K562 (cell line): ENCODE measurements around the gene FAF2. TPM values are rescaled to one million over a fixed set of nuclear protein-coding genes. Genes with fewer than 3 reads are reported as not detected.

Experiments used
- ATAC-seq: fragments of 200-7000 bp; cut with Tn5 transposase; 3 replicates; pipeline ENCODE4 v1.9.1; 2020; ENCODE audit warnings: moderate library complexity
- BruUV-seq: library from RNA; stranded (reverse); fragments of 400-500 nt; replicated peaks from 2 replicates; lab custom pipeline; 2021; lab: Mats Ljungman, UMichigan
- CTCF ChIA-PET: fragments of 300-600 bp; formaldehyde crosslinking; extraction: SDS; loops from one replicate; lab custom pipeline; 2021; ENCODE audit warnings: low intra/inter-chr PET ratio; lab: Yijun Ruan, JAX
- POLR2A ChIA-PET: fragments of 300-600, 350-650 bp; sonication (Branson Sonifier 250); formaldehyde crosslinking; extraction: SDS; loops from one replicate; lab custom pipeline; 2021; ENCODE audit warnings: antibody characterized with exemption, inconsistent platforms; lab: Yijun Ruan, JAX
- DNase-seq, 4 experiments: peaks; one replicate each; pipeline versions ENCODE4 v3.0.0 to v3.0.0-alpha.2; 2011 to 2018; ENCODE audit warnings: low spot score in 3 of 4, mixed read lengths in 3 of 4; ENCODE audit errors: extremely low read depth in 1 of 4
- FAIRE-seq: peaks from 2 replicates; lab custom pipeline; 2011; peaks lifted over from hg19 to GRCh38; lab: Jason Lieb, UNC
- H2AFZ ChIP-seq: 2 replicates; pipeline ENCODE4 v1.6.0; 2011; ENCODE audit warnings: low read depth, low read length, control low read depth, inconsistent platforms
- H3K27ac ChIP-seq: fragments of 200-600 bp; 3 replicates; pipeline ENCODE4 v1.8.0; 2011; ENCODE audit warnings: low read depth, mild to moderate bottlenecking, control low read depth, inconsistent platforms, low read length, moderate library complexity, mixed read lengths; ENCODE audit errors: extremely low read depth
- H3K27me3 ChIP-seq, 2 experiments: fragments of 300-600 bp in 1 of 2; 2 replicates in 1 of 2; 3 replicates in 1 of 2; pipeline versions ENCODE4 v1.6.0 to v1.8.0; 2011; ENCODE audit warnings: inconsistent platforms in 2 of 2, low read length in 2 of 2, mild to moderate bottlenecking in 1 of 2, mixed read lengths in 1 of 2, moderate library complexity in 1 of 2; ENCODE audit not compliant: control insufficient read depth in 2 of 2, insufficient read depth in 2 of 2
- H3K36me3 ChIP-seq: fragments of 300-600 bp; 3 replicates; pipeline ENCODE4 v1.8.0; 2011; ENCODE audit warnings: mild to moderate bottlenecking, low read length, inconsistent platforms; ENCODE audit not compliant: control insufficient read depth, insufficient read depth
- H3K4me1 ChIP-seq, 2 experiments: fragments of 200-600 bp in 1 of 2; replicated peaks in 1 of 2; 2 replicates in 1 of 2; 3 replicates in 1 of 2; pipeline versions ENCODE4 v1.5.1 to v1.8.0; 2011; ENCODE audit warnings: inconsistent platforms in 2 of 2, low read length in 2 of 2, mild to moderate bottlenecking in 1 of 2, mixed read lengths in 1 of 2, moderate library complexity in 1 of 2; ENCODE audit not compliant: control insufficient read depth in 2 of 2, insufficient read depth in 2 of 2
- H3K4me2 ChIP-seq: 2 replicates; pipeline ENCODE4 v1.6.1; 2011; ENCODE audit warnings: low read length, control low read depth, inconsistent platforms, mixed read lengths; ENCODE audit not compliant: insufficient read depth
- H3K4me3 ChIP-seq: fragments of 200-600 bp; sonication (generic), shearing (Covaris generic); 2 replicates; pipeline ENCODE4 v1.5.1; 2016; ENCODE audit warnings: control low read depth, inconsistent platforms
- H3K79me2 ChIP-seq: fragments of 200-600 bp; 3 replicates; pipeline ENCODE4 v1.8.0; 2011; ENCODE audit warnings: low read length, inconsistent platforms; ENCODE audit not compliant: control insufficient read depth, insufficient read depth
- H3K9ac ChIP-seq, 2 experiments: 2 replicates each; pipeline versions ENCODE4 v1.6.0 to v1.6.1; 2011; ENCODE audit warnings: low read depth in 2 of 2, low read length in 2 of 2, control low read depth in 1 of 2, inconsistent platforms in 1 of 2, mild to moderate bottlenecking in 1 of 2, mixed read lengths in 1 of 2; ENCODE audit not compliant: insufficient read depth in 1 of 2
- H3K9me1 ChIP-seq: one replicate; pipeline ENCODE4 v1.6.0; 2011; ENCODE audit warnings: inconsistent platforms, mild to moderate bottlenecking, low read length, moderate library complexity; ENCODE audit not compliant: control insufficient read depth, insufficient read depth
- H3K9me3 ChIP-seq: replicated peaks from 2 replicates; pipeline ENCODE4 v1.5.1; 2011; ENCODE audit warnings: low read depth, low read length, inconsistent platforms; ENCODE audit not compliant: control insufficient read depth, insufficient read depth
- H4K20me1 ChIP-seq: replicated peaks from 2 replicates; pipeline ENCODE4 v1.6.1; 2011; ENCODE audit warnings: low read length, inconsistent platforms, mixed read lengths; ENCODE audit not compliant: control insufficient read depth, insufficient read depth
- ZNF316 ChIP-seq: fragments of 450-650 bp; IDR thresholded peaks from 2 replicates; pipeline ENCODE4 v1.6.1; 2016
- ZNF589 ChIP-seq: fragments of 200-800 bp; sonication (Bioruptor generic); IDR thresholded peaks from 2 replicates; pipeline ENCODE4 v1.6.1; 2016; ENCODE audit warnings: low read depth, missing genetic modification characterization, missing compliant biosample characterization
- WGBS: fragments of 100-300 bp; shearing (Covaris generic); methylation state at CpG from one replicate; pipeline ENCODE4 v1.1.6; 2016; ENCODE audit warnings: low coverage, mixed read lengths; ENCODE audit not compliant: insufficient coverage; ENCODE audit errors: missing lambda C conversion rate; 5-methylcytosine and 5-hydroxymethylcytosine counted together
- in situ Hi-C: fragments of 300-500 bp; cut with MboI; formaldehyde crosslinking; loops from 4 replicates; pipeline ENCODE4 v1.15.0; 2018; ENCODE audit warnings: inconsistent platforms, mixed read lengths
- intact Hi-C: fragments of 100-400 bp; cut with micrococcal nuclease; formaldehyde crosslinking; loops from 2 replicates; pipeline ENCODE4 v1.14.2; 2022
- polyA plus RNA-seq, 8 experiments: library from polyadenylated mRNA; depleted of rRNA in 4 of 8; stranded (reverse) in 5 of 8; unstranded in 3 of 8; fragments of >200 nt; fragmentation: Nextera tagmentation in 2 of 8; fragmentation: Illumina TruSeq in 1 of 8; extraction: Ambion mirVana in 2 of 8; extraction: Trizol in 1 of 8; gene quantifications; 2 replicates each; pipeline versions ENCODE4 v1.2.1 to v1.2.3, GENCODE V29; 2011 to 2014; ENCODE audit warnings: inconsistent platforms in 1 of 8, missing spikeins in 1 of 8
- total RNA-seq, 7 experiments: library from RNA; depleted of rRNA in 6 of 7; stranded (reverse); fragments of >200 nt in 6 of 7; fragmentation: Illumina TruSeq in 2 of 7; extraction: Trizol in 2 of 7; gene quantifications; 2 replicates each; pipeline versions ENCODE4 v1.2.1 to v1.2.3, GENCODE V29; 2011 to 2021; ENCODE audit warnings: low replicate concordance in 1 of 7
- TF ChIP-seq, protein P1 (sequence below), 3 experiments: fragments of 200-800 bp in 1 of 3; fragments of 250-450 bp in 1 of 3; fragments of 450-650 bp in 1 of 3; sonication (Bioruptor Pico) in 1 of 3; sonication (Bioruptor generic) in 1 of 3; formaldehyde crosslinking in 1 of 3; IDR thresholded peaks; 2 replicates each; pipeline versions ENCODE4 v1.6.1 to v1.8.0; 2016 to 2022; ENCODE audit warnings: mild to moderate bottlenecking in 2 of 3, missing genetic modification characterization in 2 of 3, missing compliant biosample characterization in 1 of 3, moderate library complexity in 1 of 3

The FAF2 gene
- total and polyA plus RNA-seq, 9 of the 15 experiments (the other 6 are each of a cell fraction or from before 2014, with no cell fraction given), result 25.0 to 44.6 (median 36.1) TPM

DNA sequence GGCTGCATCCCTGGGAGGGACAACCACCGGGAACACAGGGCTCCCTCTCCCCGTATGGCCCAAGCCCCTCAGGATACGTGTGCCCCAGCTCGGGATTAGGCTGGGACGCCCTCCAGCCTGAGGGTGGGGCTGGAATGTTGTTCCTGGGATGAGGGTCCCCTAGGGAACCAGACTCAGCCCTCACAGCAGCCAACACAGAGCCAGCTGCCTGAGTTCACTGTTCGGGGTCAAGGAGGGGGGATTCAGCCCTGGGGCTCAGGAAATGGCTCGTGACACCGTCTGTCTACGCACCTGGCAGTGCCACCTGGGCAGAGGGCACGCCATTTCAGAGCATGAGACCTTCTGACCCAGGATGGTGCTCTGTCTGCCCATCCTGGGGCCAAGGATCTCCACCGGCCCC, 80.1 kb downstream of the FAF2 start:
- Histone ChIP-seq H3K4me1 (peaks cover 4 to 37% of the 10 kb centered on the region in 2 experiments; a peak in 4 of 5 replicates), H3K79me2 (peaks cover 8% of the 10 kb centered on the region), H3K9me3 (no peaks in the 10 kb centered on the region), H2AFZ (no peak overlapping the region), H3K4me3 (no peak overlapping the region), H3K9me1 (no peaks in the 10 kb centered on the region), H3K27ac (no peak overlapping the region), H3K27me3 (no peaks in the 10 kb centered on the region), H3K36me3 (peaks cover 55% of the 10 kb centered on the region; the same call in 2 of the 3 replicates), H3K4me2 (no peak overlapping the region), H3K9ac (no peak overlapping the region), H4K20me1 (peaks cover 7% of the 10 kb centered on the region; the same call in 1 of the 2 replicates)
- 94% methylated on average over 11 of the region's 11 CpGs for WGBS
- ChIA-PET POLR2A (interaction anchor here (2.0 kb wide), 1 partner anchor 9 kb away, joined by 6 read pairs; the partner anchor contains the start of gene RNF44), CTCF (no interaction called here)
- no peak for DNase-seq
- TF ChIP-seq, protein P1, sequence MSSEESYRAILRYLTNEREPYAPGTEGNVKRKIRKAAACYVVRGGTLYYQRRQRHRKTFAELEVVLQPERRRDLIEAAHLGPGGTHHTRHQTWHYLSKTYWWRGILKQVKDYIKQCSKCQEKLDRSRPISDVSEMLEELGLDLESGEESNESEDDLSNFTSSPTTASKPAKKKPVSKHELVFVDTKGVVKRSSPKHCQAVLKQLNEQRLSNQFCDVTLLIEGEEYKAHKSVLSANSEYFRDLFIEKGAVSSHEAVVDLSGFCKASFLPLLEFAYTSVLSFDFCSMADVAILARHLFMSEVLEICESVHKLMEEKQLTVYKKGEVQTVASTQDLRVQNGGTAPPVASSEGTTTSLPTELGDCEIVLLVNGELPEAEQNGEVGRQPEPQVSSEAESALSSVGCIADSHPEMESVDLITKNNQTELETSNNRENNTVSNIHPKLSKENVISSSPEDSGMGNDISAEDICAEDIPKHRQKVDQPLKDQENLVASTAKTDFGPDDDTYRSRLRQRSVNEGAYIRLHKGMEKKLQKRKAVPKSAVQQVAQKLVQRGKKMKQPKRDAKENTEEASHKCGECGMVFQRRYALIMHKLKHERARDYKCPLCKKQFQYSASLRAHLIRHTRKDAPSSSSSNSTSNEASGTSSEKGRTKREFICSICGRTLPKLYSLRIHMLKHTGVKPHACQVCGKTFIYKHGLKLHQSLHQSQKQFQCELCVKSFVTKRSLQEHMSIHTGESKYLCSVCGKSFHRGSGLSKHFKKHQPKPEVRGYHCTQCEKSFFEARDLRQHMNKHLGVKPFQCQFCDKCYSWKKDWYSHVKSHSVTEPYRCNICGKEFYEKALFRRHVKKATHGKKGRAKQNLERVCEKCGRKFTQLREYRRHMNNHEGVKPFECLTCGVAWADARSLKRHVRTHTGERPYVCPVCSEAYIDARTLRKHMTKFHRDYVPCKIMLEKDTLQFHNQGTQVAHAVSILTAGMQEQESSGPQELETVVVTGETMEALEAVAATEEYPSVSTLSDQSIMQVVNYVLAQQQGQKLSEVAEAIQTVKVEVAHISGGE (CRISPR knock-in tag; IDR thresholded peaks at IDR 0.05), result no peak
- TF ChIP-seq ZNF589 (no peak), ZNF316 (no peak)
- no TSS peak for BruUV-seq
- intact Hi-C loops, result no loop called here
- ATAC-seq, result no peak
- in situ Hi-C loops, result no loop called here
- FAIRE-seq, result no peak
